Epithelial cell of proximal tubule (primary cell): ENCODE measurements around the gene NEK4. TPM values are rescaled to one million over a fixed set of nuclear protein-coding genes. Genes with fewer than 3 reads are reported as not detected.

ENCODE experiments used
- DNase-seq: peaks from one replicate; pipeline ENCODE4 v3.0.0-alpha.2; 2011; ENCODE audit warnings: low read depth
- H3K4me3 ChIP-seq: 2 replicates; pipeline ENCODE4 v1.5.1; 2011; ENCODE audit warnings: low read depth, mild to moderate bottlenecking, low read length
- CTCF ChIP-seq: conservative IDR thresholded peaks from 2 replicates; pipeline ENCODE4 v1.5.1; 2012; ENCODE audit warnings: low read depth, mild to moderate bottlenecking, low read length
- total RNA-seq: library from RNA; depleted of rRNA; stranded (reverse); fragments of >200 nt; gene quantifications from 2 replicates; pipeline ENCODE4 v1.2.3, GENCODE V29; 2015

The NEK4 gene
- total RNA-seq, 1 donor from 2014 or later = 13.3 TPM

- TF ChIP-seq CTCF = no peak
- no peak overlapping the region for H3K4me3 ChIP-seq
- DNase-seq = no peak
Measured at GRCh38 chr3:52756141-52756540, 14.6 kb downstream of the NEK4 start.

GRCh38 chr3:52754373-52754772 lies 16.4 kb downstream of the NEK4 start:
- TF ChIP-seq CTCF = no peak
- DNase-seq = no peak
- no peak overlapping the region for H3K4me3 ChIP-seq

- H3K4me3 ChIP-seq = no peak overlapping the region
- no peak for TF ChIP-seq CTCF
- DNase-seq = no peak
Measured at GRCh38 chr3:52752045-52752660, 18.6 kb downstream of the NEK4 start.

- TF ChIP-seq CTCF = no peak
- no peak for DNase-seq
- H3K4me3 ChIP-seq = no peak overlapping the region
Measured at GRCh38 chr3:52743721-52744120, 27.0 kb downstream of the NEK4 start.

GRCh38 chr3:52743152-52743551 lies 27.6 kb downstream of the NEK4 start:
- H3K4me3 ChIP-seq = no peak overlapping the region
- no peak for DNase-seq
- no peak for TF ChIP-seq CTCF

GRCh38 chr3:52742418-52743041 lies 28.2 kb downstream of the NEK4 start:
- H3K4me3 ChIP-seq = no peak overlapping the region
- peak; percentile 74 for TF ChIP-seq CTCF
- DNase-seq = peak; percentile 12

- no peak for TF ChIP-seq CTCF
- DNase-seq = no peak
- H3K4me3 ChIP-seq = no peak overlapping the region
Measured at GRCh38 chr3:52739730-52740129, 31.0 kb downstream of the NEK4 start.
